HEK293 (cell line): ENCODE data around the gene CEP83.

Experiments used
- CTCF ChIA-PET: fragments of 350-600 bp; formaldehyde crosslinking; extraction: SDS; loops from one replicate; lab custom pipeline; 2021; ENCODE audit warnings: antibody characterized with exemption; lab: Yijun Ruan, JAX
- POLR2A ChIA-PET: fragments of 300-600 bp; formaldehyde crosslinking; extraction: SDS; loops from one replicate; lab custom pipeline; 2020; ENCODE audit warnings: antibody characterized with exemption, inconsistent platforms; lab: Yijun Ruan, JAX
- H3K27ac ChIP-seq: fragments of 200-500 bp; sonication (Bioruptor generic); 2 replicates; pipeline ENCODE4 v1.5.1; 2014; ENCODE audit warnings: low read depth, low read length, control low read depth, inconsistent platforms; ENCODE audit errors: extremely low read depth
- H3K36me3 ChIP-seq, 2 experiments: fragments of 200-500 bp in 1 of 2; sonication (Bioruptor generic) in 1 of 2; 1 replicate in 1 of 2; 2 replicates in 1 of 2; pipeline ENCODE4 v1.5.1; 2014 to 2017; ENCODE audit warnings: inconsistent platforms in 2 of 2, low read length in 2 of 2; ENCODE audit not compliant: control insufficient read depth in 2 of 2, insufficient read depth in 1 of 2
- H3K4me1 ChIP-seq: fragments of 200-500 bp; sonication (Bioruptor generic); 2 replicates; pipeline ENCODE4 v1.5.1; 2014; ENCODE audit warnings: mild to moderate bottlenecking, low read length, inconsistent platforms; ENCODE audit not compliant: control insufficient read depth, insufficient read depth
- H3K4me3 ChIP-seq: 2 replicates; pipeline ENCODE4 v1.5.1; 2011; ENCODE audit warnings: low read depth, mild to moderate bottlenecking, control low read depth, low read length, moderate library complexity
- H3K9me3 ChIP-seq: fragments of 200-500 bp; sonication (Bioruptor generic); 2 replicates; pipeline ENCODE4 v1.5.1; 2014; ENCODE audit warnings: low read depth, low read length, inconsistent platforms; ENCODE audit not compliant: control insufficient read depth, insufficient read depth
- BCL11B ChIP-seq: fragments of 450-650 bp; formaldehyde crosslinking; IDR thresholded peaks from 2 replicates; pipeline ENCODE4 v1.5.1; 2016; ENCODE audit warnings: low read depth, missing biosample characterization, missing genetic modification characterization
- BCL6B ChIP-seq: fragments of 450-650 bp; formaldehyde crosslinking; IDR thresholded peaks from 2 replicates; pipeline ENCODE4 v1.5.1; 2017; ENCODE audit warnings: missing biosample characterization, missing genetic modification characterization
- GLI4 ChIP-seq: fragments of 450-650 bp; formaldehyde crosslinking; IDR thresholded peaks from 2 replicates; pipeline ENCODE4 v1.5.1; 2016; ENCODE audit warnings: missing biosample characterization, missing genetic modification characterization
- KLF7 ChIP-seq: fragments of 450-650 bp; formaldehyde crosslinking; IDR thresholded peaks from 2 replicates; pipeline ENCODE4 v1.5.1; 2016; ENCODE audit warnings: missing biosample characterization, missing genetic modification characterization, borderline replicate concordance
- KLF9 ChIP-seq: fragments of 450-650 bp; formaldehyde crosslinking; IDR thresholded peaks from 2 replicates; pipeline ENCODE4 v1.5.1; 2016; ENCODE audit warnings: missing biosample characterization, missing genetic modification characterization, low read depth
- SP3 ChIP-seq: fragments of 450-650 bp; formaldehyde crosslinking; IDR thresholded peaks from 2 replicates; pipeline ENCODE4 v1.5.1; 2016; ENCODE audit warnings: missing biosample characterization, missing genetic modification characterization
- YY2 ChIP-seq: fragments of 450-650 bp; formaldehyde crosslinking; IDR thresholded peaks from 2 replicates; pipeline ENCODE4 v1.5.1; 2016; ENCODE audit warnings: missing biosample characterization, missing genetic modification characterization
- ZNF121 ChIP-seq: fragments of 450-650 bp; formaldehyde crosslinking; IDR thresholded peaks from 2 replicates; pipeline ENCODE4 v1.5.1; 2016; ENCODE audit warnings: missing biosample characterization, missing genetic modification characterization
- ZNF140 ChIP-seq: fragments of 450-650 bp; formaldehyde crosslinking; IDR thresholded peaks from 2 replicates; pipeline ENCODE4 v1.5.1; 2016; ENCODE audit warnings: missing biosample characterization, missing genetic modification characterization
- ZNF146 ChIP-seq: fragments of 450-650 bp; formaldehyde crosslinking; IDR thresholded peaks from 2 replicates; pipeline ENCODE4 v1.5.1; 2016; ENCODE audit warnings: missing biosample characterization, missing genetic modification characterization
- ZNF184 ChIP-seq: fragments of 450-650 bp; IDR thresholded peaks from 2 replicates; pipeline ENCODE4 v1.5.1; 2018; ENCODE audit warnings: missing biosample characterization, mild to moderate bottlenecking, missing genetic modification characterization
- ZNF510 ChIP-seq: fragments of 450-650 bp; formaldehyde crosslinking; IDR thresholded peaks from 2 replicates; pipeline ENCODE4 v1.5.1; 2018; ENCODE audit warnings: mild to moderate bottlenecking, missing genetic modification characterization, missing biosample characterization; ENCODE audit not compliant: insufficient replicate concordance
- ZNF560 ChIP-seq: fragments of 450-650 bp; formaldehyde crosslinking; IDR thresholded peaks from 2 replicates; pipeline ENCODE4 v1.5.1; 2017; ENCODE audit warnings: missing biosample characterization, missing genetic modification characterization, borderline replicate concordance
- ZNF621 ChIP-seq: fragments of 450-650 bp; formaldehyde crosslinking; IDR thresholded peaks from 2 replicates; pipeline ENCODE4 v1.5.1; 2017; ENCODE audit warnings: missing biosample characterization, missing genetic modification characterization
- ZNF654 ChIP-seq: fragments of 450-650 bp; formaldehyde crosslinking; IDR thresholded peaks from 2 replicates; pipeline ENCODE4 v1.5.1; 2016; ENCODE audit warnings: low read depth, missing biosample characterization, missing genetic modification characterization
- ZNF704 ChIP-seq: fragments of 450-650 bp; formaldehyde crosslinking; IDR thresholded peaks from 2 replicates; pipeline ENCODE4 v1.5.1; 2016; ENCODE audit warnings: missing biosample characterization, missing genetic modification characterization
- ZNF830 ChIP-seq: fragments of 450-650 bp; IDR thresholded peaks from 2 replicates; pipeline ENCODE4 v1.5.0; 2018; ENCODE audit warnings: missing biosample characterization, missing genetic modification characterization, low read depth, mild to moderate bottlenecking, moderate library complexity
- TF ChIP-seq, protein P1 (sequence below): fragments of 450-650 bp; formaldehyde crosslinking; conservative IDR thresholded peaks from 2 replicates; pipeline ENCODE4 v1.5.1; 2016; ENCODE audit warnings: low read depth, missing biosample characterization, missing genetic modification characterization
- TF ChIP-seq, protein P2 (sequence below): fragments of 450-650 bp; formaldehyde crosslinking; IDR thresholded peaks from 2 replicates; pipeline ENCODE4 v1.5.1; 2016; ENCODE audit warnings: missing biosample characterization, missing genetic modification characterization, low read depth

CEP83 gene

DNA sequence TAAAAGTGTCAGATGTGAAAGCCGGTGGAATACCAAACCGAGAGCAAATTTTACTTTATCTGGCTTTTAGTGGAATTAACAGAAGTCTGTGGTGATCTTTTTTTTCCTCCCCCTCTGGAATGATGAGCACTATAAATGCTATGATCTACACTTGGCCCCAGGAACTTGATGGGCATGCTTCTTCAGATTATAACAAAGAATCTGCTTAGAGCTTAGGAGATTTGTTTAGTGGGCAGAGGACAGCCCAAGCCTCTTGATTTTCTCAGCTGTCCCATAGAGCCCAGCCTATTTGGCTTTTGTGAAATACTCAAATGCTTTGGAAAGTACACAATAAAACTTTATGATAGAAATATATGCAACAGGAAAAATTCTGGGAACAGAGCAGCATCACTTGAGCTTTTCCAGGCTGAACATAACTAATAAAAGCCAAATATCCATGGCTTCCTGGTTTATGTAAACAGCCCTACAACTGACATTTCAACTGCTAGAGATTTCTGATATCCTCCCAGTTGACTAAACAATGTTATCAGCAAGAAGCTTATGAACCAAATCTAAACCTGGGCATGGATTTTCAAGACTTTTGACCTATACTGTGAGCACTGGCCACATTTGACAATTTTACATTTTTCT is 161.7 kb downstream of the CEP83 start (continued):
- TF ChIP-seq, protein P1, sequence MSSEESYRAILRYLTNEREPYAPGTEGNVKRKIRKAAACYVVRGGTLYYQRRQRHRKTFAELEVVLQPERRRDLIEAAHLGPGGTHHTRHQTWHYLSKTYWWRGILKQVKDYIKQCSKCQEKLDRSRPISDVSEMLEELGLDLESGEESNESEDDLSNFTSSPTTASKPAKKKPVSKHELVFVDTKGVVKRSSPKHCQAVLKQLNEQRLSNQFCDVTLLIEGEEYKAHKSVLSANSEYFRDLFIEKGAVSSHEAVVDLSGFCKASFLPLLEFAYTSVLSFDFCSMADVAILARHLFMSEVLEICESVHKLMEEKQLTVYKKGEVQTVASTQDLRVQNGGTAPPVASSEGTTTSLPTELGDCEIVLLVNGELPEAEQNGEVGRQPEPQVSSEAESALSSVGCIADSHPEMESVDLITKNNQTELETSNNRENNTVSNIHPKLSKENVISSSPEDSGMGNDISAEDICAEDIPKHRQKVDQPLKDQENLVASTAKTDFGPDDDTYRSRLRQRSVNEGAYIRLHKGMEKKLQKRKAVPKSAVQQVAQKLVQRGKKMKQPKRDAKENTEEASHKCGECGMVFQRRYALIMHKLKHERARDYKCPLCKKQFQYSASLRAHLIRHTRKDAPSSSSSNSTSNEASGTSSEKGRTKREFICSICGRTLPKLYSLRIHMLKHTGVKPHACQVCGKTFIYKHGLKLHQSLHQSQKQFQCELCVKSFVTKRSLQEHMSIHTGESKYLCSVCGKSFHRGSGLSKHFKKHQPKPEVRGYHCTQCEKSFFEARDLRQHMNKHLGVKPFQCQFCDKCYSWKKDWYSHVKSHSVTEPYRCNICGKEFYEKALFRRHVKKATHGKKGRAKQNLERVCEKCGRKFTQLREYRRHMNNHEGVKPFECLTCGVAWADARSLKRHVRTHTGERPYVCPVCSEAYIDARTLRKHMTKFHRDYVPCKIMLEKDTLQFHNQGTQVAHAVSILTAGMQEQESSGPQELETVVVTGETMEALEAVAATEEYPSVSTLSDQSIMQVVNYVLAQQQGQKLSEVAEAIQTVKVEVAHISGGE (tag by site-specific recombination): no peak
- TF ChIP-seq ZNF140 (tag by site-specific recombination) (no peak), ZNF621 (tag by site-specific recombination) (no peak)

GRCh38 chr12:94297096-94297699 is 162.5 kb downstream of the CEP83 start:
- no peak overlapping the region for H3K27ac ChIP-seq
- H3K36me3 ChIP-seq: peaks cover 0 to 5% of the 10 kb centered on the region in 2 experiments; a peak in 1 of 3 replicates
- H3K9me3 ChIP-seq: no peaks in the 10 kb centered on the region
- H3K4me3 ChIP-seq: no peak overlapping the region
- TF ChIP-seq ZNF830 (tag by site-specific recombination): no peak
- no peak for TF ChIP-seq GLI4
- H3K4me1 ChIP-seq: no peaks in the 10 kb centered on the region
- POLR2A ChIA-PET: no interaction called here
- CTCF ChIA-PET: no interaction called here

DNA sequence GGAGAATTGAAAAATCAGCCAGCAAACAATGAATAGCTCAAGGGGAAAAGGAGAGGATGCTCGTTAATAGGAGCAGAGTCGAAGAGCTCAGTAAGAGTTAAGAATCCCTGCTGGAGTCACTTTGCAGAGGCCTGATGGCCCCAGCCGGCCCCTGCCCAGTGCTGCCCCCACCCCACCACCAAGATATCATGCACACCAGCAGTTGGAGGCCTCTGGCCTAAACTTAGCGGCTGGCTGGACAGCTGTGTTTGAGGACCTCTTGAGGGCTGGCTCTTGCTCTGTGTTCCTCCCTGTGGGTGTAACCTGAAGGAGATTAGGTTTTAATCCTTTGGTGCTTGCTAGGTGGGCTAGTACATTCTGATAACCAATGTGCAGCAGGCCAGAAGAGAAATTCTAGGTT is 169.3 kb downstream of the CEP83 start:
- Histone ChIP-seq H3K9me3 (no peaks in the 10 kb centered on the region), H3K4me1 (peaks cover 5% of the 10 kb centered on the region), H3K36me3 (no peaks in the 10 kb centered on the region), H3K4me3 (no peak overlapping the region), H3K27ac (no peak overlapping the region)
- TF ChIP-seq ZNF654 (tag by site-specific recombination) (no peak), KLF9 (no peak), ZNF146 (no peak)
- TF ChIP-seq, protein P2, sequence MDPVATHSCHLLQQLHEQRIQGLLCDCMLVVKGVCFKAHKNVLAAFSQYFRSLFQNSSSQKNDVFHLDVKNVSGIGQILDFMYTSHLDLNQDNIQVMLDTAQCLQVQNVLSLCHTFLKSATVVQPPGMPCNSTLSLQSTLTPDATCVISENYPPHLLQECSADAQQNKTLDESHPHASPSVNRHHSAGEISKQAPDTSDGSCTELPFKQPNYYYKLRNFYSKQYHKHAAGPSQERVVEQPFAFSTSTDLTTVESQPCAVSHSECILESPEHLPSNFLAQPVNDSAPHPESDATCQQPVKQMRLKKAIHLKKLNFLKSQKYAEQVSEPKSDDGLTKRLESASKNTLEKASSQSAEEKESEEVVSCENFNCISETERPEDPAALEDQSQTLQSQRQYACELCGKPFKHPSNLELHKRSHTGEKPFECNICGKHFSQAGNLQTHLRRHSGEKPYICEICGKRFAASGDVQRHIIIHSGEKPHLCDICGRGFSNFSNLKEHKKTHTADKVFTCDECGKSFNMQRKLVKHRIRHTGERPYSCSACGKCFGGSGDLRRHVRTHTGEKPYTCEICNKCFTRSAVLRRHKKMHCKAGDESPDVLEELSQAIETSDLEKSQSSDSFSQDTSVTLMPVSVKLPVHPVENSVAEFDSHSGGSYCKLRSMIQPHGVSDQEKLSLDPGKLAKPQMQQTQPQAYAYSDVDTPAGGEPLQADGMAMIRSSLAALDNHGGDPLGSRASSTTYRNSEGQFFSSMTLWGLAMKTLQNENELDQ (tag by site-specific recombination): no peak
- POLR2A ChIA-PET: no interaction called here
- CTCF ChIA-PET: no interaction called here

- POLR2A ChIA-PET: no interaction called here
- H3K4me3 ChIP-seq: no peak overlapping the region
- H3K27ac ChIP-seq: no peak overlapping the region
- H3K9me3 ChIP-seq: no peaks in the 10 kb centered on the region
- CTCF ChIA-PET: interaction anchor here (0.9 kb wide), 1 partner anchor 155 kb away, joined by 3 read pairs; no protein-coding TSS in a partner anchor
- no peaks in the 10 kb centered on the region for H3K36me3 ChIP-seq
- peaks cover 5% of the 10 kb centered on the region for H3K4me1 ChIP-seq
- TF ChIP-seq ZNF184 (tag by site-specific recombination): no peak
- TF ChIP-seq SP3 (tag by site-specific recombination): no peak
- TF ChIP-seq YY2 (tag by site-specific recombination): no peak
- no peak for TF ChIP-seq ZNF121 (tag by site-specific recombination)
- no peak for TF ChIP-seq ZNF704 (tag by site-specific recombination)
- no peak for TF ChIP-seq ZNF510
- no peak for TF ChIP-seq BCL6B (tag by site-specific recombination)
- TF ChIP-seq BCL11B: no peak
- TF ChIP-seq KLF7 (tag by site-specific recombination): no peak
- TF ChIP-seq ZNF560: no peak
These were observed 170.0 kb downstream of the CEP83 start for GRCh38 chr12:94289461-94290312.
